Mucosa of descending colon (tissue), 3 donors: ENCODE data around the gene SOHLH1. TPM values are rescaled to one million over a fixed set of nuclear protein-coding genes. Genes with fewer than 3 reads are reported as not detected.

Experiments used
- ATAC-seq: fragments of 200-7000 bp; cut with Tn5 transposase; one replicate; pipeline ENCODE4 v1.9.1; 2020; ENCODE audit warnings: mild to moderate bottlenecking, moderate library complexity
- DNase-seq, 3 donors: peaks; one replicate each; pipeline ENCODE4 v3.0.0-alpha.2; 2020
- H3K36me3 ChIP-seq: fragments of 200-600 bp; one replicate; pipeline ENCODE4 v1.8.0; 2021; ENCODE audit warnings: low read depth, mild to moderate bottlenecking
- H3K4me1 ChIP-seq: fragments of 200-600 bp; one replicate; pipeline ENCODE4 v1.8.0; 2021; ENCODE audit warnings: low read depth, mild to moderate bottlenecking
- H3K4me3 ChIP-seq: fragments of 200-600 bp; one replicate; pipeline ENCODE4 v1.8.0; 2021; ENCODE audit warnings: mild to moderate bottlenecking
- H3K9me3 ChIP-seq: fragments of 200-600 bp; one replicate; pipeline ENCODE4 v1.8.0; 2021; ENCODE audit warnings: mild to moderate bottlenecking
- CTCF ChIP-seq: fragments of 200-600 bp; IDR thresholded peaks from one replicate; pipeline ENCODE4 v1.8.0; 2022; ENCODE audit warnings: antibody characterized with exemption, mild to moderate bottlenecking
- intact Hi-C, 2 donors: fragments of 100-400 bp; cut with DNase I in 1 of 2; cut with micrococcal nuclease in 1 of 2; formaldehyde crosslinking; loops; one replicate each; pipeline versions ENCODE4 v1.11.0 to v1.11.1; 2022; cut with DNase I, micrococcal nuclease
- total RNA-seq, 3 donors: library from RNA; stranded (reverse); fragmentation: NEBNext Ultra II Directional in 2 of 3; extraction: Animal tissue kit (Norgen Biotek cat#: 25700) in 2 of 3; gene quantifications; one replicate each; pipeline versions ENCODE4 v1.2.1 to v1.2.4, GENCODE V29; 2021 to 2023
- donor health status: DM: no; HTN: no; CAD: no; lungs with moderate emphysema.
- donor health status: DM: no; HTN: no; CAD: no.
- donor health status: DM: no; HTN: yes; CAD: no.

Gene SOHLH1
- total RNA-seq, 3 donors from 2014 or later, result not detected

GRCh38 chr9:135700525-135700924 lies 1.2 kb upstream of the SOHLH1 start:
- no peak for TF ChIP-seq CTCF
- DNase-seq, result no peak
- Histone ChIP-seq H3K4me3 (no peak overlapping the region), H3K9me3 (no peaks in the 10 kb centered on the region), H3K4me1 (peaks cover 4% of the 10 kb centered on the region), H3K36me3 (no peaks in the 10 kb centered on the region)
- no peak for ATAC-seq
- intact Hi-C loops, result no loop called here

GRCh38 chr9:135698767-135699166 lies 514 bp downstream of the SOHLH1 start:
- DNase-seq (no peak), ATAC-seq (no peak)
- intact Hi-C loops, result no loop called here
- H3K4me3 ChIP-seq, result no peak overlapping the region
- H3K9me3 ChIP-seq, result no peaks in the 10 kb centered on the region
- H3K36me3 ChIP-seq, result no peaks in the 10 kb centered on the region
- TF ChIP-seq CTCF, result no peak
- peaks cover 4% of the 10 kb centered on the region for H3K4me1 ChIP-seq

GRCh38 chr9:135698236-135698635 lies 1.0 kb downstream of the SOHLH1 start:
- Histone ChIP-seq H3K4me3 (no peak overlapping the region), H3K36me3 (no peaks in the 10 kb centered on the region), H3K4me1 (peaks cover 4% of the 10 kb centered on the region), H3K9me3 (no peaks in the 10 kb centered on the region)
- intact Hi-C loops, result no loop called here
- no peak for TF ChIP-seq CTCF
- no peak for ATAC-seq
- DNase-seq, result no peak

- H3K4me1 ChIP-seq, result peaks cover 2% of the 10 kb centered on the region
- intact Hi-C loops, result no loop called here
- no peak for TF ChIP-seq CTCF
- DNase-seq, result no peak
- no peak overlapping the region for H3K4me3 ChIP-seq
- H3K9me3 ChIP-seq, result no peaks in the 10 kb centered on the region
- ATAC-seq, result no peak
- no peaks in the 10 kb centered on the region for H3K36me3 ChIP-seq
These were observed 2.1 kb downstream of the SOHLH1 start for GRCh38 chr9:135697226-135697625.

GRCh38 chr9:135696446-135696845 lies 2.8 kb downstream of the SOHLH1 start:
- H3K4me1 ChIP-seq, result no peaks in the 10 kb centered on the region
- no peaks in the 10 kb centered on the region for H3K36me3 ChIP-seq
- DNase-seq (no peak), ATAC-seq (no peak)
- intact Hi-C loops, result no loop called here
- H3K4me3 ChIP-seq, result no peak overlapping the region
- TF ChIP-seq CTCF, result no peak
- no peaks in the 10 kb centered on the region for H3K9me3 ChIP-seq

GRCh38 chr9:135695642-135696041 lies 3.6 kb downstream of the SOHLH1 start:
- no peaks in the 10 kb centered on the region for H3K36me3 ChIP-seq
- H3K4me1 ChIP-seq, result no peaks in the 10 kb centered on the region
- H3K4me3 ChIP-seq, result no peak overlapping the region
- intact Hi-C loops, result no loop called here
- no peak for TF ChIP-seq CTCF
- DNase-seq (no peak), ATAC-seq (no peak)
- H3K9me3 ChIP-seq, result no peaks in the 10 kb centered on the region
